WTC11 (cell line): Measurements from ENCODE around the gene NT5C1B. TPM values are rescaled to one million over a fixed set of nuclear protein-coding genes. Genes with fewer than 3 reads are reported as not detected.
"Not testable (repeated sequence)": the region's sequence is repeated elsewhere in the genome, so short reads cannot be mapped to it uniquely, and the experiment has no call there.

Source experiments
- ATAC-seq: fragments of 200-7000 bp; cut with Tn5 transposase; 2 replicates; pipeline ENCODE4 v1.10.0; 2021; ENCODE audit warnings: mild to moderate bottlenecking, moderate library complexity
- CTCF ChIA-PET: fragments of 300-600 bp; sonication (Branson Sonifier 250); formaldehyde crosslinking; loops from one replicate; lab custom pipeline; 2021; ENCODE audit warnings: antibody characterized with exemption; lab: Charles Lee
- POLR2A ChIA-PET: fragments of 350-600 bp; sonication (Branson Sonifier 250); formaldehyde crosslinking; loops from one replicate; lab custom pipeline; 2021; ENCODE audit warnings: antibody characterized with exemption; lab: Charles Lee
- DNase-seq: peaks from one replicate; pipeline ENCODE4 v3.0.0; 2021; ENCODE audit warnings: low spot score
- H3K27ac Mint-ChIP-seq: 2 replicates; pipeline ENCODE4 v1.8.0; 2021; ENCODE audit warnings: mixed read lengths
- H3K27me3 Mint-ChIP-seq: 2 replicates; pipeline ENCODE4 v1.8.0; 2021; ENCODE audit warnings: low read depth, mild to moderate bottlenecking, moderate library complexity, mixed read lengths
- H3K36me3 Mint-ChIP-seq: 2 replicates; pipeline ENCODE4 v1.8.0; 2021; ENCODE audit warnings: mixed read lengths
- H3K4me1 Mint-ChIP-seq: 2 replicates; pipeline ENCODE4 v1.8.0; 2022; ENCODE audit warnings: mixed read lengths
- H3K4me3 Mint-ChIP-seq: 2 replicates; pipeline ENCODE4 v1.8.0; 2021; ENCODE audit warnings: mild to moderate bottlenecking, moderate library complexity, mixed read lengths
- H3K9me3 Mint-ChIP-seq: 2 replicates; pipeline ENCODE4 v1.8.0; 2021; ENCODE audit warnings: mixed read lengths
- EMX1 ChIP-seq: fragments of 250-450 bp; sonication (Bioruptor Pico); IDR thresholded peaks from 2 replicates; pipeline ENCODE4 v1.8.0; 2021; ENCODE audit warnings: mild to moderate bottlenecking
- FOXK1 ChIP-seq: sonication (generic); formaldehyde crosslinking; IDR thresholded peaks from 2 replicates; pipeline ENCODE4 v1.8.0; 2022; ENCODE audit warnings: mild to moderate bottlenecking, moderate library complexity, missing genetic modification reagents
- GRHL2 ChIP-seq: fragments of 250-450 bp; sonication (Bioruptor Pico); IDR thresholded peaks from 2 replicates; pipeline ENCODE4 v1.8.0; 2022; ENCODE audit warnings: mild to moderate bottlenecking, moderate library complexity; ENCODE audit not compliant: insufficient replicate concordance, severe bottlenecking
- GTF2I ChIP-seq: fragments of 250-450 bp; sonication (Bioruptor Pico); conservative IDR thresholded peaks from 2 replicates; pipeline ENCODE4 v1.4.0; 2021; ENCODE audit warnings: mild to moderate bottlenecking
- HMGXB4 ChIP-seq: sonication (generic); formaldehyde crosslinking; IDR thresholded peaks from 2 replicates; pipeline ENCODE4 v1.8.1; 2023; ENCODE audit warnings: mild to moderate bottlenecking, moderate library complexity, missing genetic modification reagents
- JUN ChIP-seq: sonication (generic); formaldehyde crosslinking; IDR thresholded peaks from 2 replicates; pipeline ENCODE4 v1.8.0; 2023; ENCODE audit warnings: mild to moderate bottlenecking, missing genetic modification reagents
- MAX ChIP-seq: sonication (generic); formaldehyde crosslinking; IDR thresholded peaks from 2 replicates; pipeline ENCODE4 v1.8.0; 2022; ENCODE audit warnings: mild to moderate bottlenecking, missing genetic modification reagents
- MXD4 ChIP-seq: fragments of 250-450 bp; sonication (Bioruptor Pico); IDR thresholded peaks from 2 replicates; pipeline ENCODE4 v1.8.0; 2021; ENCODE audit warnings: mild to moderate bottlenecking, moderate library complexity, borderline replicate concordance
- NFATC4 ChIP-seq: fragments of 250-450 bp; sonication (Bioruptor Pico); IDR thresholded peaks from 2 replicates; pipeline ENCODE4 v1.9.0; 2021; ENCODE audit warnings: mild to moderate bottlenecking
- NR1H2 ChIP-seq: sonication (generic); formaldehyde crosslinking; IDR thresholded peaks from 2 replicates; pipeline ENCODE4 v1.9.0; 2021; ENCODE audit warnings: mild to moderate bottlenecking, moderate library complexity, missing genetic modification reagents
- PRRX2 ChIP-seq: fragments of 250-450 bp; sonication (Bioruptor Pico); IDR thresholded peaks from 2 replicates; pipeline ENCODE4 v1.8.0; 2021; ENCODE audit warnings: mild to moderate bottlenecking
- SMAD4 ChIP-seq: sonication (generic); formaldehyde crosslinking; IDR thresholded peaks from 2 replicates; pipeline ENCODE4 v1.8.0; 2022; ENCODE audit warnings: mild to moderate bottlenecking, missing genetic modification reagents
- SOX15 ChIP-seq: fragments of 250-450 bp; sonication (Bioruptor Pico); IDR thresholded peaks from 2 replicates; pipeline ENCODE4 v1.9.0; 2021; ENCODE audit warnings: mild to moderate bottlenecking
- TCF7 ChIP-seq: sonication (generic); formaldehyde crosslinking; IDR thresholded peaks from 2 replicates; pipeline ENCODE4 v1.8.0; 2022; ENCODE audit warnings: mild to moderate bottlenecking, low read depth, missing genetic modification reagents, moderate library complexity
- TEAD1 ChIP-seq: sonication (generic); formaldehyde crosslinking; IDR thresholded peaks from 2 replicates; pipeline ENCODE4 v1.8.0; 2022; ENCODE audit warnings: mild to moderate bottlenecking, missing genetic modification reagents
- ZNF512 ChIP-seq: sonication (generic); formaldehyde crosslinking; IDR thresholded peaks from 2 replicates; pipeline ENCODE4 v1.8.1; 2022; ENCODE audit warnings: missing genetic modification reagents, borderline replicate concordance
- total RNA-seq: library from RNA; stranded (reverse); gene quantifications from 3 replicates; pipeline ENCODE4 v1.2.3, GENCODE V29; 2021
- TF ChIP-seq, protein P1 (sequence below): sonication (generic); formaldehyde crosslinking; conservative IDR thresholded peaks from 2 replicates; pipeline ENCODE4 v1.8.1; 2022; ENCODE audit warnings: mild to moderate bottlenecking, missing genetic modification reagents
- TF ChIP-seq, protein P2 (sequence below): sonication (generic); formaldehyde crosslinking; IDR thresholded peaks from 2 replicates; pipeline ENCODE4 v1.8.1; 2023; ENCODE audit warnings: mild to moderate bottlenecking, missing genetic modification reagents, borderline replicate concordance
- TF ChIP-seq, protein P3 (sequence below): fragments of 250-450 bp; sonication (Bioruptor Pico); IDR thresholded peaks from 2 replicates; pipeline ENCODE4 v1.9.0; 2021; ENCODE audit warnings: moderate library complexity, mild to moderate bottlenecking, inconsistent platforms, borderline replicate concordance

Gene NT5C1B
- total RNA-seq, 1 experiment from 2014 or later: not detected

- H3K36me3 Mint-ChIP-seq: peaks cover 46% of the 10 kb centered on the region
- no peak for TF ChIP-seq HMGXB4
- TF ChIP-seq NR1H2 (CRISPR knock-in tag): no peak
- TF ChIP-seq, all 79 proteins: peak for 0
- Mint-ChIP-seq H3K27ac (no peak overlapping the region), H3K9me3 (peaks cover 56% of the 10 kb centered on the region), H3K27me3 (peaks cover 2% of the 10 kb centered on the region; the same call in 1 of the 2 replicates), H3K4me3 (no peak overlapping the region), H3K4me1 (peaks cover 2% of the 10 kb centered on the region; the same call in 1 of the 2 replicates)
- ATAC-seq (no peak), DNase-seq (no peak)
- CTCF ChIA-PET: no interaction called here
- POLR2A ChIA-PET: no interaction called here
These were observed 47.8 kb upstream of the NT5C1B start for GRCh38 chr2:18637196-18637595.

DNA sequence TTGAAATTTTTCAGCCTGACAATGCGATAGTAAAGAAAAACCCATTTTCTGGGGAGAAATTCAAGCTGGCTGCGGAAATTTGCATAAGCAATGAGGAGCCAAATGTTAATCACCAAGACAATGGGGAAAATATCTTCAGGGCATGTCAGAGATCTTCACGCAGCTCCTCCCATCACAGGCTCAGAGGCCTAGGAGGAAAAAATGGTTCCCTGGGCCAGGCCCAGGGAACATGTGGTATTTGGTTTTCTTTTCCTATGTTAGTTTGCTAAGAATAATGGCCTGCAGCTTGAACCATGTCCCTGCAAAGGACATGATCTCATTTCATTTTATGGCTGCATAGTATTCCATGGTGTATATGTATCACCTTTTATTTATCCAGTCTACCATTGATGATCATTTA lies 43.3 kb upstream of the NT5C1B start:
- POLR2A ChIA-PET, DNase-seq, CTCF ChIA-PET, H3K27me3 Mint-ChIP-seq, H3K4me3 Mint-ChIP-seq, H3K4me1 Mint-ChIP-seq, ATAC-seq, H3K27ac Mint-ChIP-seq: not testable (repeated sequence)
- peaks cover 68% of the 10 kb centered on the region for H3K9me3 Mint-ChIP-seq
- H3K36me3 Mint-ChIP-seq: peaks cover 52% of the 10 kb centered on the region

DNA sequence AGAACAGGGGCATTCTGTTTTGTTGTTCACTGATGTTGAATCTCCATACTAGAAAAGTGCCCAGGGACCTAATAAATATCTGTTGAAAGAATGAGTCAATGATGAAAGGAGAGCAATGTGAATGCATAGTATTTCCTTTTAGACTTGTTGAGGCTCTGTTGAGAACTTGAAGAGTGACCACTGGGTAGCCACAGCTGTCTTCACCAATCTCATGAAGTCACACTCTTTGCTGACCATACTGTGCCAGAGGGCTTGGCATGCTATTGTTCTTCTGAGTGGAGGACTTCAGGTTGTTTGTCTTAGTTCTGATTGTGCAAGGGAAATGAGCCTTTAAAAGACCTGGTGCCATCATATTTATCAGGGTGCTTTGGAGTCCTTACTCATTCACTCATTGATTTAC lies 41.6 kb upstream of the NT5C1B start:
- no peak overlapping the region for H3K4me3 Mint-ChIP-seq
- ChIA-PET CTCF (no interaction called here), POLR2A (no interaction called here)
- DNase-seq (no peak), ATAC-seq (no peak)
- H3K27ac Mint-ChIP-seq: no peak overlapping the region
- peaks cover 42% of the 10 kb centered on the region for H3K36me3 Mint-ChIP-seq
- peaks cover 2% of the 10 kb centered on the region; the same call in 1 of the 2 replicates for H3K27me3 Mint-ChIP-seq
- peaks cover 50% of the 10 kb centered on the region for H3K9me3 Mint-ChIP-seq
- H3K4me1 Mint-ChIP-seq: no peaks in the 10 kb centered on the region
- TF ChIP-seq, protein P1, sequence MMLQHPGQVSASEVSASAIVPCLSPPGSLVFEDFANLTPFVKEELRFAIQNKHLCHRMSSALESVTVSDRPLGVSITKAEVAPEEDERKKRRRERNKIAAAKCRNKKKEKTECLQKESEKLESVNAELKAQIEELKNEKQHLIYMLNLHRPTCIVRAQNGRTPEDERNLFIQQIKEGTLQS (CRISPR knock-in tag): no peak
- no peak for TF ChIP-seq FOXK1
- TF ChIP-seq TEAD1 (CRISPR knock-in tag): no peak
- TF ChIP-seq, protein P2, sequence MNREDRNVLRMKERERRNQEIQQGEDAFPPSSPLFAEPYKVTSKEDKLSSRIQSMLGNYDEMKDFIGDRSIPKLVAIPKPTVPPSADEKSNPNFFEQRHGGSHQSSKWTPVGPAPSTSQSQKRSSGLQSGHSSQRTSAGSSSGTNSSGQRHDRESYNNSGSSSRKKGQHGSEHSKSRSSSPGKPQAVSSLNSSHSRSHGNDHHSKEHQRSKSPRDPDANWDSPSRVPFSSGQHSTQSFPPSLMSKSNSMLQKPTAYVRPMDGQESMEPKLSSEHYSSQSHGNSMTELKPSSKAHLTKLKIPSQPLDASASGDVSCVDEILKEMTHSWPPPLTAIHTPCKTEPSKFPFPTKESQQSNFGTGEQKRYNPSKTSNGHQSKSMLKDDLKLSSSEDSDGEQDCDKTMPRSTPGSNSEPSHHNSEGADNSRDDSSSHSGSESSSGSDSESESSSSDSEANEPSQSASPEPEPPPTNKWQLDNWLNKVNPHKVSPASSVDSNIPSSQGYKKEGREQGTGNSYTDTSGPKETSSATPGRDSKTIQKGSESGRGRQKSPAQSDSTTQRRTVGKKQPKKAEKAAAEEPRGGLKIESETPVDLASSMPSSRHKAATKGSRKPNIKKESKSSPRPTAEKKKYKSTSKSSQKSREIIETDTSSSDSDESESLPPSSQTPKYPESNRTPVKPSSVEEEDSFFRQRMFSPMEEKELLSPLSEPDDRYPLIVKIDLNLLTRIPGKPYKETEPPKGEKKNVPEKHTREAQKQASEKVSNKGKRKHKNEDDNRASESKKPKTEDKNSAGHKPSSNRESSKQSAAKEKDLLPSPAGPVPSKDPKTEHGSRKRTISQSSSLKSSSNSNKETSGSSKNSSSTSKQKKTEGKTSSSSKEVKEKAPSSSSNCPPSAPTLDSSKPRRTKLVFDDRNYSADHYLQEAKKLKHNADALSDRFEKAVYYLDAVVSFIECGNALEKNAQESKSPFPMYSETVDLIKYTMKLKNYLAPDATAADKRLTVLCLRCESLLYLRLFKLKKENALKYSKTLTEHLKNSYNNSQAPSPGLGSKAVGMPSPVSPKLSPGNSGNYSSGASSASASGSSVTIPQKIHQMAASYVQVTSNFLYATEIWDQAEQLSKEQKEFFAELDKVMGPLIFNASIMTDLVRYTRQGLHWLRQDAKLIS (CRISPR knock-in tag): no peak
- TF ChIP-seq PRRX2 (CRISPR knock-in tag): no peak
- no peak for TF ChIP-seq MXD4 (CRISPR knock-in tag)
- no peak for TF ChIP-seq EMX1 (CRISPR knock-in tag)
- TF ChIP-seq, protein P3, sequence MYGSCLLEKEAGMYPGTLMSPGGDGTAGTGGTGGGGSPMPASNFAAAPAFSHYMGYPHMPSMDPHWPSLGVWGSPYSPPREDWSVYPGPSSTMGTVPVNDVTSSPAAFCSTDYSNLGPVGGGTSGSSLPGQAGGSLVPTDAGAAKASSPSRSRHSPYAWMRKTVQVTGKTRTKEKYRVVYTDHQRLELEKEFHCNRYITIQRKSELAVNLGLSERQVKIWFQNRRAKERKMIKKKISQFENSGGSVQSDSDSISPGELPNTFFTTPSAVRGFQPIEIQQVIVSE (CRISPR knock-in tag): no peak
- TF ChIP-seq SMAD4 (CRISPR knock-in tag): no peak
- no peak for TF ChIP-seq ZNF512
- no peak for TF ChIP-seq GTF2I (CRISPR knock-in tag)
- TF ChIP-seq MAX: no peak
- TF ChIP-seq NFATC4 (CRISPR knock-in tag): no peak
- TF ChIP-seq TCF7 (CRISPR knock-in tag): no peak
- TF ChIP-seq JUN (CRISPR knock-in tag): no peak
- TF ChIP-seq SOX15 (CRISPR knock-in tag): no peak
- no peak for TF ChIP-seq GRHL2 (CRISPR knock-in tag)
- TF ChIP-seq, all 79 proteins: peak for 0
